ENCODE data around the gene TMEM61.

TMEM61 gene

DNA sequence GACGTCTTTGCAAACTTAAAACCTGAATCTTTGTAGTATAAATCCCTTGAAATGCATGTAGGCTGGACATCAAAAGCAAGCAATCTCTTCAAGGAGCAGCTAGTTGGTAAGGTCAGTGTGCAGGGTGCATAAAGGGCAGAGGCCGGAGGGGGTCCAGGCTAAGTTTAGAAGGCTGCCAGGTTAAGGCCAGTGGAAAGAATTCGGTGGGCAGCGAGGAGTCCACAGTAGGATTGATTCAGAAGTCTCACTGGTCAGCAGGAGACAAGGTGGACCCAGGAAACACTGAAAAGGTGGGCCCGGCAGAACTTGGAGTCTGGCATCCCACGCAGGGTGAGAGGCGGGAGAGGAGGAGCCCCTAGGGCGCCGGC lies 58.5 kb downstream of the TMEM61 start:
- no peak for DNase-seq
- TF ChIP-seq CTCF (IDR thresholded peaks at IDR 0.05), result no peak
- Histone ChIP-seq H3K36me3 (no peaks in the 10 kb centered on the region), H3K4me1 (peaks cover 0 to 23% (median 11%) of the 10 kb centered on the region in 4 donors), H3K27me3 (peaks cover 0 to 74% of the 10 kb centered on the region in 2 donors), H3K27ac (no peak overlapping the region), H3K9me3 (no peaks in the 10 kb centered on the region), H3K4me3 (peak overlapping the region in 1 of 2 donors; percentile 27)
- intact Hi-C loops (cut with DNase I; ENCODE audit: low total_unique reads), result no loop called here

GRCh38 chr1:55039342-55040082 lies 59.1 kb downstream of the TMEM61 start, which contains the start of gene PCSK9:
PCSK9 (plus strand) TSS chr1:55039548; CDS start chr1:55039838, 290 bp downstream.
- Histone ChIP-seq H3K27me3 (peaks cover 0 to 68% of the 10 kb centered on the region in 2 donors), H3K9me3 (no peaks in the 10 kb centered on the region), H3K36me3 (no peaks in the 10 kb centered on the region), H3K4me1 (peaks cover 0 to 23% (median 11%) of the 10 kb centered on the region in 4 donors), H3K4me3 (peak within 1 kb of the TSS in 1 of 2 donors; percentile 27), H3K27ac (no peak within 1 kb of the TSS)
- DNase-seq, result peak in 1 of 2 donors; percentile 58
- no peak for TF ChIP-seq CTCF (IDR thresholded peaks at IDR 0.05)
- intact Hi-C loops (cut with DNase I; ENCODE audit: low total_unique reads), result no loop called here

DNA sequence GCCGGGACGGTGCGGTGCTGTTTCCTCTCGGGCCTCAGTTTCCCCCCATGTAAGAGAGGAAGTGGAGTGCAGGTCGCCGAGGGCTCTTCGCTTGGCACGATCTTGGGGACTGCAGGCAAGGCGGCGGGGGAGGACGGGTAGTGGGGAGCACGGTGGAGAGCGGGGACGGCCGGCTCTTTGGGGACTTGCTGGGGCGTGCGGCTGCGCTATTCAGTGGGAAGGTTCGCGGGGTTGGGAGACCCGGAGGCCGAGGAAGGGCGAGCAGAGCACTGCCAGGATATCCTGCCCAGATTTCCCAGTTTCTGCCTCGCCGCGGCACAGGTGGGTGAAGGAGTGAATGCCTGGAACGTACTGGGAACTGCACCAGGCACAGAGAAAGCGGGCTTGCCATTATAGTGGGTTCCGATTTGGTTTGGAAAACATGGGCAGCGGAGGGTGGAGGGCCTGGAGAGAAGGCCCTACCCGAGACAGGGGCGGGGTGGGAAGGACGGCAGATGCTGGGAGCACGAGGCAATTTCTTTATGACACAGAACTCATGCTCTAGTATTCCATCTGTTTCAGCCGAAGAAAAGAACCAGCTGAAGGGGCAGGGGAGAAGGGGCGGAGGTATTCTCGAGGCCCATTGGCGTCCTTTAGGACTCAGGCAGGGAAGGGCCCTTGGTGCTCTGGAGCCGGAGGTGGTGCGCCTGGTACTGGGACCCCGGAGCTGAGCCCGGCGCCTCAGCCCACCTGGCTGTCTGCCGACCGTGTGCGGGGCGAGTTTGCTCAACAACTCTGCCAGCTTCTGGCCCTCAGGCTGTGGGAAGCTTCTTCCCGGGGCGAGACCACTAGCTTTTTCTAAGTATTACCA lies 59.9 kb downstream of the TMEM61 start:
- intact Hi-C loops (cut with DNase I; ENCODE audit: low total_unique reads), result no loop called here
- peaks cover 0 to 23% (median 11%) of the 10 kb centered on the region in 4 donors for H3K4me1 ChIP-seq
- H3K27ac ChIP-seq, result no peak overlapping the region
- peak in 1 of 2 donors; percentile 35 for DNase-seq
- peak overlapping the region in 1 of 2 donors; percentile 27 for H3K4me3 ChIP-seq
- H3K9me3 ChIP-seq, result no peaks in the 10 kb centered on the region
- peaks cover 0 to 60% of the 10 kb centered on the region in 2 donors for H3K27me3 ChIP-seq
- no peaks in the 10 kb centered on the region for H3K36me3 ChIP-seq
- no peak for TF ChIP-seq CTCF (IDR thresholded peaks at IDR 0.05)

- Histone ChIP-seq H3K36me3 (no peaks in the 10 kb centered on the region), H3K4me1 (peaks cover 0 to 23% (median 11%) of the 10 kb centered on the region in 4 donors), H3K27me3 (peaks cover 0 to 55% of the 10 kb centered on the region in 2 donors), H3K27ac (no peak overlapping the region), H3K4me3 (no peak overlapping the region), H3K9me3 (no peaks in the 10 kb centered on the region)
- peak in 1 of 2 donors; percentile 23 for DNase-seq
- intact Hi-C loops (cut with DNase I; ENCODE audit: low total_unique reads), result no loop called here
- no peak for TF ChIP-seq CTCF (IDR thresholded peaks at IDR 0.05)
Measured at GRCh38 chr1:55040933-55041494, 60.6 kb downstream of the TMEM61 start.

DNA sequence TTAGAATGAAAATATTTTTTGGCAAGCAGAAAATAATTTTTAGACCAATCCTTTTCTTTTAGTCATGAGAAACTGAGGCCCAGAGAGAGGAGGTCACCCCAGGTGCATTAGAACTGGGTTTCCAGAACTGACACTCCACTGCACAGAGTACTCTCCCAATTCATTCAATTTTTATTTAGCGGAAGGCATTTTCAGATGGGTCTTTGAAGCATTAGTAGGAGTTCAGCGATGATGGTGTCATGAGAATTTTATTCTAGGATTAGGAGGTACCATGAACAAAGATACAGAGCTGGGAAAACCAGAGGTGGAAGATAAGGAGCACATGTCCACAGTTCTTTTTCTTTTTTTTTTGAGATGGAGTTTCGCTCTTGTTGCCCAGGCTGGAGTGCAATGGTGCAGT lies 61.2 kb downstream of the TMEM61 start:
- H3K27ac ChIP-seq, result no peak overlapping the region
- H3K9me3 ChIP-seq, result no peaks in the 10 kb centered on the region
- no peaks in the 10 kb centered on the region for H3K36me3 ChIP-seq
- intact Hi-C loops (cut with DNase I; ENCODE audit: low total_unique reads), result no loop called here
- H3K4me1 ChIP-seq, result peaks cover 0 to 23% (median 11%) of the 10 kb centered on the region in 4 donors
- DNase-seq, result no peak
- TF ChIP-seq CTCF (IDR thresholded peaks at IDR 0.05), result no peak
- H3K27me3 ChIP-seq, result peaks cover 0 to 49% of the 10 kb centered on the region in 2 donors
- H3K4me3 ChIP-seq, result no peak overlapping the region

Measured in tibial artery (tissue), 4 donors.